Iris pigment epithelial cell (primary cell): ENCODE measurements around the gene GLCE.
A peak's percentile ranks its signal among the peaks of the same experiment; 100 is the strongest.
"Not testable (repeated sequence)": the region's sequence is repeated elsewhere in the genome, so short reads cannot be mapped to it uniquely, and the experiment has no call there.

ENCODE experiments used
- DNase-seq: peaks from one replicate; pipeline ENCODE4 v3.0.0-alpha.2; 2011; ENCODE audit warnings: low read depth

GLCE gene

DNA sequence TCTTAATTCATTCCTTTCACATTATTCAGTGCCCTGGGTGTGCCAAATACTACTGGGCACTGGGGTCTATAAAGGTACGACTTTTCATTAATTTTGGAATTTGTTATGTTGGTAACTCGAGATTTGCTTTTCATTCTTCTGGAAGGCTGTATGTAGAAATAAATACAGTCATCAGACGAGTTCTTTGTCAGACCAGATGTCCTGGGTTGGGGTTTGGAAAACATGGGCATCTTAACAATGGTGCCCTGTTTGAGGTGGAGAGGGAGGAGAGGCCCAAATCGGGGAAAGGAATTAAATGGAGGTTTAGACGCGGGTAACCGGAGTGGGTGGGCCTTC lies 662 bp upstream of the GLCE start:
- DNase-seq, result no peak

DNA sequence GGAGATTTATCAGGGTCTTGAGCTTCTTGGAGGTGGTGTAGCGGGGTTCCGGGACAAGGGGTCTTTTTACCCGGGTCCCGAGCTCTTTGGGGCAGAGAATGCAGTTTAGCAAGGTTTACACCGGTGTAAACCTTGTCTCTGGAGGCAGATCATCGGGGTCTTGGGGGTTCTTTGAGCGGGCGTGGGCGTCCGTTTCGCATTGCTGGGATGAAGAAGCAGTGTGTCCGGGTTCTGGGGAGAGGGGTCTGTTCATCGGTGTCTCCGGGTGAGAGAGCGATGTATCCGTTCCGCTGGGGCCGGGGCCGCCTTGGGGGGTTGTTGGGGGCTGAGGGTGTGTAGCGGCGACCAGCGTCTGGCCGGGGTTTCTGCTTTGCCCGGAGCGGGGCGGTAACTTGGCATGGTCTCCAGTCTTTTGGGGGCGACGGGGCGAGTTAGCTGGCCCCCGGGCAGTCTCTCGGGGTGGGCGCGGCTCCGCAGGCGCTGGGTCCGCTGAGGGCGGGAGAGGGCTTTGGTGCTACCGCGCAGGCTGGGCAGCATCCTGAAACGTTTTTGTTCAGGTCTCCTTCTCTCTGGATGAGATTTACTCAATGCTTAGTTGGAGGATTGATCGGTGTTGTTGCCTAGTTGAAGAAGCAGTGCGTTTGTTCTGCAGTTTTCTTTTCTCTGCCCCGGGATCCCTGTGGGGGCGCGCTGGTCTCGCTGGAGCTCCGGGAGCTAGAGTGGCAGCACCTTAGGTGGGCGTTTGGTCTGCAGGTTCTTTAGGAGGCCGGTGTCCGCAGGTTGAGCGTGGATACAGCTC lies 843 bp downstream of the GLCE start:
- peak; percentile 30 for DNase-seq

DNA sequence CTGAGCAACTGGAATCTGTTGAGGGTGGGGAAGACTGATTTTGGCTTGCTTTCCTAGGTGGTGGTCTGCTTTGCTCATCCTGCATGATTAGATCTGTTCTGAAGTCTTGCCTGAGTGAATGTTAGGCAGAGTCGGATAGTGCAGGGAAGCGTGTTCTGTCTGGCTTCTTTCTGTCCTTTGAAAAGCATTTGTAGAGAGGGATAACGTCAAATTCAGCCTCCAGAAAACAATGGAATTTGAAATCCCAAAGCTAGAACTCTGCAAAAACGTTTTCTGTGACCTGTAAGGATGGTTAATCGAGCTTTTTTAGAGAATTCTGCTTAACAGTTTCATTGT lies 1.4 kb downstream of the GLCE start:
- no peak for DNase-seq

DNA sequence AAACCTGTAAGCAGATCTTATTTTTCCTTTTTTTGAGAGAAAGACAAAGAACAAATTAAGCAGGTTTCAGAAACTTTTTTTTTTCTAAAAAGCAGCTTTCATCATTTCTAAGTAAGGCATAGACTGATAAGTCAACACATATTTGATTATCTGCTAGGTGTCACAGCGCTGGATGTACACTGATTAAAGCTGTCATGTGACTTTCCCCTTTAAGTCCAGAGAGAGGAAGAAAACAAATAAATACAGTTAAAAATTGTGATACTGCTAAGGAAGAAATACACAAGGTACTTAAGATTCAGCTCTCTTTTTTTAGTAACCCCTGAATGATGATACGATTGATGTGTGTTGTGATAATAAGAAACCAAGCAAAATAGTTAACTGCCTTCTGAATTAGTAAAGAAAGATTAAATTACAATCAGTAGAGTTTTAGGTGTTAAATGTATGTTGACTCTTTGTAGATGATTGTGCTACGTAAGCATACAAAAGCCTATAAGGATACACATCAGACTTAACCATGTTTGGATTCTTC lies 2.8 kb downstream of the GLCE start:
- DNase-seq, result no peak

DNA sequence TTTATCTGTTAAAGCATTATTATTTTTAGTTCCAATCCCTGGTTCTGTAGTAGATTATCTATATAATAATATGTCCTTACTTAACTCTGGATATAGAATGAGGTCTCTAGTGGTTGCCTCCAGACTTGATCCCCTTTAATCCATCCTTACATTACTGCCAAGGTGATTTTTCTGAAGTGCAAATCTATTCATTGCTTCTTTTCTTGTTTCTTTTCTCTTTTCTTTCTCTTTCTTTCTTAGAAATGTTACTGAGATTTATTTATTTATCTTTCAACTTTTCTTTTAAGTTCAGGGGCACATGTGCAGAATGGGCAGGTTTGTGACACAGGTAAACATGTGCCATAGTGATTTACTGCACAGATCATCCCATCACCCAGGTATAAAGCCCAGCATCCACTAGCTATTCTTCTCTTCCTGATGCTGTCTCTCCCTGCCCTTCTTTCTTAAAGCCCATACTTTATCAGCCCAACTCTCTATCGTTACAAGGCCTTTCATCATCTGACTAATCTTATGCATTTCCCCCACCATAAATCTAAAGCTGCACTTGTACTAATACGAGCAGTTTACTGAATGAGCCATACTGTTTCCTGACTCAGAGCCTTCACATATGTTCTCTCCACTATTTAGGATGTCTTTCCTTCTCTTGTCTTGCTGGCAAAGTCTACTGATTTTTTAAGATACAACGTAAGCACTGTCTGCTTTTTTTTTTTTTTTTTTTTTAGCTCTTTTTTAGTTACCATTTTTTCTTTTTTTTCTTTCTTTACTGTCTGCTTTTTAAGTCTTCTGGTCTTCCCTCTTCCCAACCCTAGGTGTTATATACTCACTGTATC lies 4.6 kb downstream of the GLCE start:
- peak; percentile 58 for DNase-seq

DNA sequence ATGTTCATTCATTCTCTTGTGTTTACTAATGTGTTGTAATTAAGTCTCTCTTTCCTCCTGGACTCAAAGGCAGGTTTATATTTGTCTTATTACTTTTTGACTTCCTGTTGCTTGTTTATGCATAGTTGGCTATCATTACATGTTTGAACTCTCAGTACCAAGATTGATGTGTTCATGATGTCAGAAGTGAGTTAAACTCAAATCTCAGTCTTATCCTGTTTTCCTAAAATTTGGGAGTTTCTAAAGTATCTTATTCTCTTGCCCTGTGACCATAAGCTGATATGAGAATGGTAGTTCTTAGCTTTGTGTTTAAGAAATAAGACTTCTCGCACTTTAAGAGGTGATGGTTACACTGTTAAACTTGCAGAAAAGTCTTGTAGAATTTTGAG lies 5.2 kb downstream of the GLCE start:
- peak; percentile 15 for DNase-seq

DNA sequence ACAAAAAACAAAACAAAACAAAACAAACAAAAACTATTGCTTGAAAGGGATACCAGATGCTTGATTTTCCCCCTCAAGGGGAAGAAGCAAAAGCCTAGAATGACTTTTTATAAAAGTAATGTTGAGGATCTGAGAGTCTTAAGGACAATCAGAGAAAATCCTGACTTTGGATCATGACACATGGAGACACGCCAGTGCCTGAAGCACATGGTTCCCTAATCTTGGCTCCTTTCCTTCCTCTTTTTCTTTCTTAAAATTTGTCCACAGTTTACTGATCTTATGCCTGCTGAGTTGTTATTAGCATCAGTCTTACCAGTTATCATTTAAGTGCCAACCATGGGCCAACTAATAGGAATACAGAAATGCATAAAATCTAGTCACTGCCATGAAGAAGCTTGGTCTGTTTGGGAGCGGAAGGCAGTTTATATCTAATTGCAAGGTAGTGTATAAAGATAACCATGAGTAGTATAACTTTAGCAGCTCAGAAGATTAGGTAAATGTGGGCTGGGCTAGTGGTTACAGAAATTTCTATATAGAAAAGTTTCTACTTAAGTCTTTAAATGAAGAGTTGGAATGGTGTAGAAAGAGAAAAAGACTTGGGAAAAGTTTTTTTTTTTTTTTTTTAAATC lies 6.9 kb downstream of the GLCE start:
- DNase-seq, result no peak

DNA sequence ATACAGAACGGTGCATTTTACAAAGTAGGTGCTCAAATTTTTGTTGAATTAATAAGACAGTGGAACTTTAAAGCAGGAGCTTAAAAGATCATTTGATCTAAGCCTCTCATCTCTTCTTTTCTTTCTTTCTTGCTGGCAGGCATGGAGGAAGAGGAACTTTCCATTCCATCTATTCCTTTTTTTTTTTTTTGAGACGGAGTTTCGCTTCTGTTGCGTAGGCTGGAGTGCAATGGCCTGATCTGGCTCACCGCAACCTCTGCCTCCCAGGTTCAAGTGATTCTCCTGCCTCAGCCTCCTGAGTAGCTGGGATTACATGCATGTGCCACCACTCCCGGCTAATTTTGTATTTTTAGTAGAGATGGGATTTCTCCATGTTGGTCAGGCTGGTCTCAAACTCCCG lies 7.9 kb downstream of the GLCE start:
- not testable (repeated sequence) for DNase-seq

DNA sequence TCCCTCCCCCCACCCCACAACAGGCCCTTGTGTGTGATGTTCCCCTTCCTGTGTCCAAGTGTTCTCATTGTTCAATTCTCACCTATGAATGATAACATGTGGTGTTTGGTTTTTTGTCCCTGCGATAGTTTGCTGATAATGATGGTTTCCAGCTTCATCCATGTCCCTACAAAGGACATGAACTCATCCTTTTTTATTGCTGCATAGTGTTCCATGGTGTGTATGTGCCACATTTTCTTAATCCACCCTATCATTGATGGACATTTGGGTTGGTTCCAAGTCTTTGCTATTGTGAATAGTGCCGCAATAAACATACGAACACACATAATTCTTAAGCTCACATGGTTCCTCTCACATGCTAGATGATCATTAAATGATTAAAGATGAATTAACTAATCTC lies 9.1 kb downstream of the GLCE start:
- DNase-seq, result not testable (repeated sequence)

DNA sequence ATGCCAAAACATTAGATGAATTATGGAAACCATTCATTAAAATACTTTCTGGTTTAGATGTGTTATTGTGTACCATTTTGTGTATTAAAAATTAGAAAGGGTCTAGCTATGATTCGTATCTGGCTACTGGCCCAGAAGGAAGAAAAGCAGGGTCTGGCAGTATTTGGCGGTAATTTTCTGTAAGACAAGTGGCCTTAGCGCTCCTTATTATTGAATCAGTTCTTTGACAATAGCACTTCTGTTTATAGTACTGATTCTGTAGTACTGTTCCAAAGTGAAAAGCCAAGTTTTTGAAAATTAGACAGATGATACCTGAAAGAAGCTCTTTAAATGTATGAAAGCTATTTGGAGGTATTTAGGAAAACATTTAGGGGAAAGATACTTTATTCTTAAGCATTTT lies 10.2 kb downstream of the GLCE start:
- DNase-seq, result no peak

DNA sequence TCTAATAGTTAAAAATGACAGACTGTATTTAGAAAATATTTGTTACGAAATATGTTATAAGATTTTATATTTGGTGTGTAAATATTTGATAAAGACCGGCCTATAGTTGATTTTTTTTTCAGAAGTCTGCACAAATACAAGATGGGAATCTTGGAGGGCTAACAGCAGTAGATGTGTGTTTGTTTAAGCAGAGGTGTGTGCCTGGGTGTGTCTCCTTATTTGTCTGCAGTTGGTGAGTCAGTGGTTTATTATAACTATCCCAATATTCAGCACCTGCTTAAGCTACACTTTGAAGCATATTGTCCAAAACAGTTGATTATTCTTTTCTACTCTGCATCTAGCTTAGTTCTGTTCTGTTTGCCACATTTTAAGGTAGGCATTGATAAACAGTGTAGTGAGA lies 12.4 kb downstream of the GLCE start:
- DNase-seq, result no peak

DNA sequence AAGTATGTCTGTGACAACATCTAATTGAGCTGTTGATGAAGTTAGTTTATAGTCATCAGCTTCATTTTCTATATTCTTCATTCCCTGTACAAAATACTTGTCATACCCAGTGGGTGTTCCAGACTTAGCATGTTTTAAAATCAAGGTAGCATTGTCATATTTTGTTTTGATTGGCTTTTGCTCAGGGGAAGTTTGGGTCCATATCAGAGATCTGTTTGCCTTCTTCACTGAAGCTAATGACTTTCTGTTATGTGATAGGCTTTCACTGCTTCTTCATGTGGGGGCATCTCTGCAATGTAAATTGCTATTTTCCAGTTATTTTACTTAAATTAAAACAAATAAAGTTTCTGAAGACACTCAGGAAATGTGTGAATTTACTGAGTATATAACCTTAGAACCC lies 15.1 kb downstream of the GLCE start:
- DNase-seq, result no peak

DNA sequence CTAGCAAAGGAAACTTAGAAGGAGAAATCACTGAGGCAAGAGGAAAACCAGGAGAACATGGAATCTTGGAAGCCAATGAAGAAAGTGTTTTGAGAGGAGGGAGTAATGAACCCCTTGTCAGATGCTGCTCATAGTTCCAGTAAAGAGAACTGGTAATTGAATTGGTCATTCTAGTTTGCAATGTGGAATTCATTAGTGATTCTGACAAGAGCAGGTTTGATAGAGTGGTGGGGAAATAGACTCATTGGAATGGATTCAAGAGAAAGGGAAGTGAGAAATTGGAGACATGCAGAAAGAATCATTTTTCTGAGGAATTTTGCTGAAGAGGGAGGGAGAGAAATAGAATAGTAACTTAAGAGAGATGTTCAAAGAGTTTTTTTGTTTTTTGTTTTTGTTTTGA lies 21.0 kb downstream of the GLCE start:
- no peak for DNase-seq

DNA sequence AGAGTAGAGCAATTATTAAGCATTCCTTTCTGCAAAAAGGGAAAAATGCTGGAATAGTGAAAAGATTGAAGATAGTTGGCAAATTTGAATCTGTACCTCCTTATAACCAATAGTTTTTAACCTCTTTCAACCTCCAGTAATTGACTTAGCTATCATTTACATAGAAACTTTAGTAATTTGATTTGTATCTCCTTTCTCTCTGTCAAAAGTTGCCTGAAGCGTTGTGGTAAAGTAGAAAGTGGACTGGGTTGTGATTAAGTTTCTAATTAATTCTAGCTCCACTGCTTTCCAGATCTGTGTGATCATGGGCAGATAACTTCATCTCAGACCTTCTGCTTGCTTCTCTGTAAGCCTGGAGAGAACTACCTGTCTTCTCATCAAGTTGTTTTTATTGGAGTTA lies 24.8 kb downstream of the GLCE start:
- DNase-seq, result no peak

DNA sequence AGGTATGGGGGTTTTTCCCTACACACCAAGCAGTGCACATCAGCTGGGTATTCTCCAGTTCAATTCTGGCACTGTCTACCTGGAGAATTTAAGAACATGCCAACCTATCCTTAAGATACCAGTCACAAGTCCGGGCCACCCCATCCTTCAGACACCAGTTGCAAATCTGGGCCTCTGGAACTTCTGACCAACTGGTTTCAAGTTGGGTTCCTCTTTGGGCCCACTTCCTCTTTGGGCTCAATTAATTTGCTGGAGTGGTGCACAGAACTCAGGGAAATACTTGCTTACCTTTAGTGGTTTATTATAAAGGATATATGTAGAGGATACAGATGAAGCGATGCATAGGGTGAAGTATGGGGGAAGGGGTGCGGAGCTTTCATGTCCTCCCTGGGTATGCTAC lies 25.3 kb downstream of the GLCE start:
- no peak for DNase-seq

DNA sequence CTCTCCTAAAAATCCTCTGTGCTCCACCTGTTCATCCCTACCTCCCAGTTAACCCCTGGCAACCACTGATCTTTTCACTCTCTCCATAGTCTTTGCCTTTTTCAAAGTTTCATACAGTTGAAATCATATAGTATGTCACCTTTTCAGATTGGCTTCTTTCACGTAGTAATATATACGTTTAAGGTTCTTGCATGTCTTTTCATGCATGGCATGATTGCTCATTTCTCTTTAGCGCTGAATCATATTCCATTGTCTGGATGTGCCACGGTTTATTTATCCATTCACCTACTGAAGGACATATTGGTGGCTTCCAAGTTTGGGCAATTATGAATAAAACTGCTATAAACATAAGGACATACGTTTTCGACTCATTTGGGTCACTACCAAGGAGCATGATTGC lies 28.7 kb downstream of the GLCE start:
- DNase-seq, result no peak

DNA sequence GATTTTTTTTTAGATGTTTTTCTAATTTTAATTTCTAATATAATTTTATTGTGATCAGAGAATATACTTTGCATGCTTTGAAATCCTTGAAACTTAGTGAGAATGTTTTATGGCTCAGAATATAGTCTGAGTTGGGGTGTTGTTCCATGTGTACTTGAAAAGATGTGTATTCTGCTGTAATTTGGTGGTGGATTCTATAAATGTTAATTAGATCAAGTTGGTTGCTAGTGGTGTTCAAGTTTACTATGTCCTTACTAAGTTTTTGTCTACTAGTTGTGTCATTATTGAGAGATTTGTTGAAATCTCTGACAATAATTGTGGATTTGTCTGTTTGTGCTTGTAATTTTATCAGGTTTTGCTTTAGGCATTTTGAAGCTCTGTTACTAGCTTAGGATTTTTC lies 29.7 kb downstream of the GLCE start:
- no peak for DNase-seq

DNA sequence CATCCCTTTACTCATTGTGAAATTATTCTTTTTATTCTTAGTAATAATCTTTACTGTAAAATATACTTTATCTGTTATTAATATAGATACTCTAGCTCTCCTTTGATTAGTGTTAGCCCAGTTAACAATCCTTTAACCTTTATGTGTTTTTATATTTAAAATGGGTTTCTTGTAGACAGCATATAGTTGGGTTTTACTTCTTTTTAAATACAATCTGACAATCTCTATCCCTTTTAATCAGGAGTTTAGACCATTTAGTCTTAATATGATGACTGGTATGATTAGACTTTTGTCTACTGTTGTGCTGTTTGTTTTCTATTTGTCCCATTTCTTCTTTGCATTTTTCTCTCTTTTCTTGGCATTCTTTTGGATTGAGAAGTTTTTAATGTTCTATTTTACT lies 30.1 kb downstream of the GLCE start:
- no peak for DNase-seq

DNA sequence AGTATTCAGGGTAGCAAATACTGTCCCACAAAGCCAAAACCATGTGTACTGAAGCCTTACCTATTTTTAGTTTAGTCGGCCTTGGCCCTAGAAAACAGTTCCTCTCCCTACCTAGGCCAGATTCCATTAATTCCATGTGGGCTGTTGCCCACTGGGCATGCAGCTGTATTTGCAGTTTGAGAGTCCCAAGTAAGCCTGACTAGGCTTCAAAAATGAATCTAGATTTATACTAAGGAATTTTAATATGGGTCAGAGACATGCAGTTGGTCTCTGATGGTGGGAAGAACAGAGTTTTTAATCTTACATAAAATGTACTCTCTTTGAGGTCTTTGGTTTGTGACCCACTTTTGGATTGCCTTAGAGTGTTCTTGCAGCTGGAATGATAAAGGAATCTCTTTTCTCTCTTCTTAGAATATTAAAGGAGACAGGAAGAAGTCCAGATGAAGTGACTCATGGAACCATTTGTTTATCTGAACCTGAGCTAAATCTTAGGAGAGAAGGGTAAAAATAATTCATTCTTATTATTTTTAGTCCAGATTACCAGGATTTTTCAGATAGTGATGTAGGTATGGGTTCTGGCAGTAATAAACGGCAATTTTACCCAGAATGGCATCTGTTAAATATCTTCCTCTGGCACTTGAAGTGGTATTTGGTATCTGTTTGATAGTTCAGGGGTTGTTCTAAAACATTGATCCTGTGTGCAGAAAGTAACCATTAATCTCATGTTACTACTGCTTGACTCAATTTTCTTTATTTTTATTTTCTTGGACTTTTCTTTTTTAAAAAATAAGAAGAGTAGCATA lies 33.8 kb downstream of the GLCE start:
- DNase-seq, result peak; percentile 70

DNA sequence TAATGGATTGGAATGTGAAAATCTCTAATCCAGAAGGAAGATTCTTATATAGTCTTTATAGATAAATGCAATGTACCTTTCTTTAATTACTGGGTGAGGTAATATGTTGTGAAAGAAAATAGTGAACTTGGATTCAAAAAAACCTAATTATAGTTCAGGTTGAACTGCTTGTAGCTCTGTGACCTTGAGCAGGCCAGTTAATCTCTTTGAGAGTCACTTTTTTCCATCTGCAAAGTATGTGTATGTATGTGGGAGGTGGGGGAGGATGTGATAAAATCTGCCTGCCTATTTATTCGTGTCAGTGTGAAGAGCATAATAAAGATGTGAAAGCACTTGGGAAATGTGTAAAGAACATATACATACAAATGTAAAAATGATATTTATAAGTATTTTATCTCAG lies 34.4 kb downstream of the GLCE start:
- DNase-seq, result peak; percentile 64

DNA sequence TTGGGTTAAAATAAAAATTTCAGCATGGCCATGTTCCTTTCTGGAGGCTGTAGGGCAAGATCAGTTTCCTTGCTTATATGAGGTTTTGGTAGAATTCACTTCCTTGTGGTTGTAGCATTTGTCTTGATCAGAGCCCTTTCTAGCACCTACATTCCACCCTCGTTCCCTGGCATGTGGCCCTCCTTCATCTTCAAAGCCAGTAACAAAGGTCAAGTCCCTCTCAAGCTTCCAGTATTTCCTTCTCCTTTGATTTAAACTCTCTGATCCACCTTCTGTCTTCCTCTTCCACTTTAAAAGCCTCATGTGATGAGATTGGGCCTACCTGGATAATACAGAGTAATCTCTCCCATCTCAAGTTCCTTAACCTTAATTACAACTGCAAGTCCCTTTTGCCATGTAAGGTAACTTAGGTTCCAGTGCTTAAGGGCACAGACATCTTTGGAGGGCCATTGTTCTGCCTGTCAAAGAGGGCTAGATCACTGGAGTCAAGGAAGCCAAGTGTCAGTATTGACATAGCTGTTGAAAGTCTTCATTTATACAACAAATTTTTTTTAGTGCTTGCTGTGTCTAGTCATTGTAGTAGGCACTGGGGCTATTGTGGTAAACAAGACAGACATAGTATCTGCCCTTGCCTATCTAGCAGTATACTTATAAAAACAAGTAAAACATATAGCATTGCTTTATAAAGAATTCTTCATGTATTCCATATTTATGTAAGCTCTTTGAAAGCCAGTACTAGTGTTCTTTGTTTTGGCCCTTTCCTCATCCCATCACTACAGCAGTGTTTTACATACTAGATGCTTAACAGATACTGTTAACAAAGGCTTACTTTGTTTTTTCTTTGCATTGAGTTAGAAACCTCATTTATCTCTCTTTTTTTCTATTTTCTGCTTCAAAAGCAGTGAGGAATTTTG lies 40.7 kb downstream of the GLCE start:
- no peak for DNase-seq
